Measurements from ENCODE around the gene TMEM51. TPM values are rescaled to one million over a fixed set of nuclear protein-coding genes. Genes with fewer than 3 reads are reported as not detected.
A peak's percentile ranks its signal among the peaks of the same experiment; 100 is the strongest.

The TMEM51 gene
- total and polyA plus RNA-seq, 10 donors, result 3.5 to 13.8 (median 7.5) TPM

DNA sequence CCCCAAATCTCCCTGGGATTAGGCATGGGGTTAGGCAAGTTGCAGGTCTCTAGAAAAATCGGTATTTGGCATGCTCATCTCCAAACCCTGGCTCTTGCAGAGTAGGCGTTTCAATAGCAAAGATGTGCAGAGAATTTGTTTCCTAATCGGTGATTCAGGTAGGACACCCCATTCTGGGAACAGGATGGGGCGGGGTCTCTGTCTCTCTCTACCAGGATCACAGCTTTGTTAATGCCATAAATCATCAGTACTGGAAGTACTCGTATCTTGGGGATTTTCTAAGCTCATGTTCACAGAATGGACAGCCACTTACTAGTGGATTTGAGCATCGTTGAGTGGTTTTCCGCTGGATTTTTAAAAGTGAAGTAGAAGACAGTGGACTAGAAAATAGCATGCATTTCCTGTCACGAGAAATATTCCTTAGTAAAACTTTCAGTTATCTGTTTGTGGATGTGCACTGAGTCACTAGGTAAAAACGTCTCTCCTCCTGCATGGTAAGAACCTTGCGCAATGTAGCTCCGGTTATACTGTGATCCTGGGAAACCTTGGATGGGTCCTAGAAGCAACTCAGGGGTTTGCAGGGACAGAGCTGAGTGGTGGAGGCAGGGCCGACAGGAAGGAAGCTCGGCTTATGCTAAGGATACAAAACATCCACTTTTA lies 5.1 kb downstream of the TMEM51 start:
- no peaks in the 10 kb centered on the region for H3K9me3 ChIP-seq
- 39 to 55% (median 49%) methylated on average over 13 of the region's 13 CpGs for WGBS, 5 donors
- peak overlapping the region in 1 of 8 donors; percentile 4 for H3K4me3 ChIP-seq
- H3K36me3 ChIP-seq, result no peaks in the 10 kb centered on the region
- H3K4me1 ChIP-seq, result peaks cover 9 to 63% (median 35%) of the 10 kb centered on the region in 6 donors
- TF ChIP-seq POLR2AphosphoS5 (IDR thresholded peaks at IDR 0.05) (no peak), POLR2A (IDR thresholded peaks at IDR 0.05) (no peak)
- TF ChIP-seq, protein P1, sequence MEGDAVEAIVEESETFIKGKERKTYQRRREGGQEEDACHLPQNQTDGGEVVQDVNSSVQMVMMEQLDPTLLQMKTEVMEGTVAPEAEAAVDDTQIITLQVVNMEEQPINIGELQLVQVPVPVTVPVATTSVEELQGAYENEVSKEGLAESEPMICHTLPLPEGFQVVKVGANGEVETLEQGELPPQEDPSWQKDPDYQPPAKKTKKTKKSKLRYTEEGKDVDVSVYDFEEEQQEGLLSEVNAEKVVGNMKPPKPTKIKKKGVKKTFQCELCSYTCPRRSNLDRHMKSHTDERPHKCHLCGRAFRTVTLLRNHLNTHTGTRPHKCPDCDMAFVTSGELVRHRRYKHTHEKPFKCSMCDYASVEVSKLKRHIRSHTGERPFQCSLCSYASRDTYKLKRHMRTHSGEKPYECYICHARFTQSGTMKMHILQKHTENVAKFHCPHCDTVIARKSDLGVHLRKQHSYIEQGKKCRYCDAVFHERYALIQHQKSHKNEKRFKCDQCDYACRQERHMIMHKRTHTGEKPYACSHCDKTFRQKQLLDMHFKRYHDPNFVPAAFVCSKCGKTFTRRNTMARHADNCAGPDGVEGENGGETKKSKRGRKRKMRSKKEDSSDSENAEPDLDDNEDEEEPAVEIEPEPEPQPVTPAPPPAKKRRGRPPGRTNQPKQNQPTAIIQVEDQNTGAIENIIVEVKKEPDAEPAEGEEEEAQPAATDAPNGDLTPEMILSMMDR (IDR thresholded peaks at IDR 0.05 in 8 of 11, conservative IDR thresholded peaks at IDR 0.05 in 3 of 11), result no peak
- intact Hi-C loops (cut with DNase I; ENCODE audit: low total_unique reads), result loop anchor here (10.0 kb wide), 1 partner anchor 106 kb away; no protein-coding TSS in a partner anchor
- peak overlapping the region in 7 of 8 donors; percentile 5 to 63 (median 51) for H3K27ac ChIP-seq
- H3K27me3 ChIP-seq (replicated peaks in 1 of 7), result peaks cover 0 to 21% (median 12%) of the 10 kb centered on the region in 7 donors
- no peak for DNase-seq

DNA sequence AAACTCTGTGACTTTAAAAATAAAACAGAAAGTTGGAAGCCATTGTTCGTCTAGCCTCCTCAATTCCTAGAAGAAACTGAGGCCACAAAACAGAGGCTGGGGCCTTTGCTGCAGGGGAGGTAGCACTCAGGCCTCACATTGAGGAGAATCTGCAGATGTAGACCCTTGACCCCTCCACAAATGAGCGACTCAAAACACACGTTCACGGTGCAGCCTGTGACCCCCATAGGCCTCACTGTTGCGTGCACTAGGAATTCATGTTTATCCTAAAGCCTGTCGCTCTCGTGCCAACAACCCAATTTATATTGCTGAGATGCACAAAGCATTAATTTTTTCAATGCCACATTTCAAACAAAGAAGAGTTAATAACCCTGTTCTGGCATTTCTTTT lies 5.6 kb downstream of the TMEM51 start:
- peak overlapping the region in 1 of 8 donors; percentile 4 for H3K4me3 ChIP-seq
- H3K36me3 ChIP-seq, result no peaks in the 10 kb centered on the region
- intact Hi-C loops (cut with DNase I; ENCODE audit: low total_unique reads), result loop anchor here (10.0 kb wide), 1 partner anchor 106 kb away; no protein-coding TSS in a partner anchor
- H3K9me3 ChIP-seq, result no peaks in the 10 kb centered on the region
- H3K4me1 ChIP-seq, result peaks cover 5 to 58% (median 29%) of the 10 kb centered on the region in 6 donors
- 45 to 55% (median 48%) methylated on average over 7 of the region's 7 CpGs for WGBS, 5 donors
- DNase-seq, result no peak
- peaks cover 0 to 16% (median 7%) of the 10 kb centered on the region in 7 donors for H3K27me3 ChIP-seq (replicated peaks in 1 of 7)
- no peak for TF ChIP-seq POLR2A (IDR thresholded peaks at IDR 0.05)
- TF ChIP-seq POLR2AphosphoS5 (IDR thresholded peaks at IDR 0.05), result no peak
- TF ChIP-seq, protein P1 (IDR thresholded peaks at IDR 0.05 in 8 of 11, conservative IDR thresholded peaks at IDR 0.05 in 3 of 11), result no peak
- peak overlapping the region in 7 of 8 donors; percentile 5 to 63 (median 48) for H3K27ac ChIP-seq

DNA sequence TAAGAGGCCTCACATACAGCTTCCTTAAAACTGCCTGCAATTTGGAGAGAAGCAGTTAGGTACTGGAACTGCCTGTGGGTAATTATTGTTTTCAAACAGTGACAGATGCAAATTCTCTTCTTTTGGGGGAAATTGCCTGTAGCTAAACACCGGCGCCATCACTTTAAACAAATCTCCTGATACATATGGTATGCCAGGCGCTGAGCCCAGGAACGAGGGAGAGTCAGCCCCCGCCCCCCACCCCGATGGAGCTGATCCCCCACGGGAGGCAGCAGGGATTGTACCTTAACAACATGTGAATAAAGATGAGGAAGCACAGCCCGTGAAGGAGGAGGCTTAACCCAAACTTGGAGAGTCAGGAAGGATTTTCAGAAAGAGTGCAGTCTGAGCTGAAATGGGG lies 7.1 kb downstream of the TMEM51 start:
- Histone ChIP-seq H3K27ac (no peak overlapping the region), H3K9me3 (no peaks in the 10 kb centered on the region), H3K4me1 (peaks cover 0 to 43% (median 18%) of the 10 kb centered on the region in 6 donors), H3K36me3 (no peaks in the 10 kb centered on the region), H3K27me3 (replicated peaks in 1 of 7) (peaks cover 0 to 1% (median 0%) of the 10 kb centered on the region in 7 donors), H3K4me3 (no peak overlapping the region)
- TF ChIP-seq, protein P1 (IDR thresholded peaks at IDR 0.05 in 8 of 11, conservative IDR thresholded peaks at IDR 0.05 in 3 of 11), result no peak
- TF ChIP-seq POLR2A (IDR thresholded peaks at IDR 0.05), result no peak
- no peak for TF ChIP-seq POLR2AphosphoS5 (IDR thresholded peaks at IDR 0.05)
- intact Hi-C loops (cut with DNase I; ENCODE audit: low total_unique reads), result no loop called here
- no peak for DNase-seq
- WGBS, 5 donors, result 57 to 62% (median 60%) methylated on average over 8 of the region's 8 CpGs

DNA sequence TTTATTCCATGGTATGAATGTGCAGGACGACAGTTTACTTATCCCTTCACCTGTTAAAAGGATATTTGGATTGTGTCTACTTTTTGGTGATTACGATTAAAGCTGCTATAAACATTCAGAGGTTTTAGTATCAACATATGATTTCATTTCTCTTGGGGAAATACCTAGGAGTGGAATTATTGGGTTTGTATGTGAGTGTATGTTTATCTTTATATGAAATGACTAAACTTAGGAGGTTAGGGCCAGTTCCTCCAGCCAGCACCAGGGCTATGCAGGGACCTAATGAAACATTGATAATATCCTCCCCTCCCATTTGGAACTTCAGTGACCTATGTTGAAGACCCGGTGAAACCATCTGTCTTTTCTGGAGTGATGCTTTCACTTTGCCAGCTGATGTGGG lies 13.8 kb downstream of the TMEM51 start:
- 50 to 84% (median 54%) methylated on average over 3 of the region's 3 CpGs for WGBS, 5 donors
- Histone ChIP-seq H3K9me3 (no peaks in the 10 kb centered on the region), H3K4me1 (peaks cover 9 to 29% (median 14%) of the 10 kb centered on the region in 6 donors), H3K36me3 (no peaks in the 10 kb centered on the region), H3K4me3 (no peak overlapping the region), H3K27ac (no peak overlapping the region), H3K27me3 (replicated peaks in 1 of 7) (no peaks in the 10 kb centered on the region)
- DNase-seq, result no peak
- intact Hi-C loops (cut with DNase I; ENCODE audit: low total_unique reads), result no loop called here
- TF ChIP-seq, protein P1 (IDR thresholded peaks at IDR 0.05 in 8 of 11, conservative IDR thresholded peaks at IDR 0.05 in 3 of 11), result no peak
- TF ChIP-seq POLR2A (IDR thresholded peaks at IDR 0.05) (no peak), POLR2AphosphoS5 (IDR thresholded peaks at IDR 0.05) (no peak)

All from spleen (tissue), 11 donors.